Ovary (tissue), 3 donors: ENCODE results near the gene KATNAL1.

Source experiments
- POLR2A ChIP-seq: fragments of 450-650 bp; IDR thresholded peaks from one replicate; pipeline ENCODE4 v1.6.1; 2017; ENCODE audit warnings: antibody characterized with exemption, mild to moderate bottlenecking, moderate library complexity
- TF ChIP-seq, protein P1 (sequence below), 3 donors: fragments of 450-650 bp in 2 of 3; fragments of 200-600 bp in 1 of 3; IDR thresholded peaks; one replicate each; pipeline versions ENCODE4 v1.5.1 to v1.8.0; 2016 to 2022; ENCODE audit warnings: antibody characterized with exemption in 3 of 3, mild to moderate bottlenecking in 1 of 3
- donor health status: DM: no; HTN: no; CAD: no.

DNA sequence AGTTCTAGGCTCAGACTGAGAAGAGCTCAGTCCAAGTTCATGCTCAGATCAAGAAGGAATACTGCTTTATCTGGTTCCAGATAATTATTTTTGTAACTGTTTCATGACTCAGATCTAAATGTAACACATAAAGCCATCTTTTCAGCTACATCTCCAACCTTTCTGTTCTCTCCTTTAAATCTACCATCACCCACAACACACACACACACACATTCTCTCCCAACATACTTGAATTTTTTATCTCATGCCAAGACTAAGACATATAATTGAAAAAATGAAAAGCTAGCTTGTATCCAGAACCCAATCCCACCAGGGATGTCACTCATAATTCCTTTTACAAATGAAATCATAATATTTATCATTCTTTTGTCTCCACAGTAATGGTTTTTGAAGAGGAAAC lies 7.6 kb downstream of the KATNAL1 start:
- TF ChIP-seq, protein P1, sequence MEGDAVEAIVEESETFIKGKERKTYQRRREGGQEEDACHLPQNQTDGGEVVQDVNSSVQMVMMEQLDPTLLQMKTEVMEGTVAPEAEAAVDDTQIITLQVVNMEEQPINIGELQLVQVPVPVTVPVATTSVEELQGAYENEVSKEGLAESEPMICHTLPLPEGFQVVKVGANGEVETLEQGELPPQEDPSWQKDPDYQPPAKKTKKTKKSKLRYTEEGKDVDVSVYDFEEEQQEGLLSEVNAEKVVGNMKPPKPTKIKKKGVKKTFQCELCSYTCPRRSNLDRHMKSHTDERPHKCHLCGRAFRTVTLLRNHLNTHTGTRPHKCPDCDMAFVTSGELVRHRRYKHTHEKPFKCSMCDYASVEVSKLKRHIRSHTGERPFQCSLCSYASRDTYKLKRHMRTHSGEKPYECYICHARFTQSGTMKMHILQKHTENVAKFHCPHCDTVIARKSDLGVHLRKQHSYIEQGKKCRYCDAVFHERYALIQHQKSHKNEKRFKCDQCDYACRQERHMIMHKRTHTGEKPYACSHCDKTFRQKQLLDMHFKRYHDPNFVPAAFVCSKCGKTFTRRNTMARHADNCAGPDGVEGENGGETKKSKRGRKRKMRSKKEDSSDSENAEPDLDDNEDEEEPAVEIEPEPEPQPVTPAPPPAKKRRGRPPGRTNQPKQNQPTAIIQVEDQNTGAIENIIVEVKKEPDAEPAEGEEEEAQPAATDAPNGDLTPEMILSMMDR (IDR thresholded peaks at IDR 0.05): no peak
- TF ChIP-seq POLR2A: no peak
